HFF-Myc (cell line): Measurements from ENCODE around the gene MARK1.

Source experiments
- DNase-seq: peaks from one replicate; pipeline ENCODE4 v3.0.0-alpha.2; 2011; ENCODE audit warnings: low read depth; ENCODE audit errors: extremely low read depth
- H3K4me3 ChIP-seq: replicated peaks from 2 replicates; pipeline ENCODE4 v1.5.1; 2011; ENCODE audit warnings: low read depth, mild to moderate bottlenecking, control low read depth, low read length
- CTCF ChIP-seq: IDR thresholded peaks from 2 replicates; pipeline ENCODE4 v1.5.1; 2012; ENCODE audit warnings: mild to moderate bottlenecking, low read depth, low read length, control low read depth; ENCODE audit errors: missing control alignments

Gene MARK1

GRCh38 chr1:220694866-220695382 is 167.0 kb downstream of the MARK1 start:
- no peak for DNase-seq
- no peak overlapping the region for H3K4me3 ChIP-seq
- no peak for TF ChIP-seq CTCF

- TF ChIP-seq CTCF: no peak
- H3K4me3 ChIP-seq: no peak overlapping the region
- DNase-seq: no peak
These were observed 167.5 kb downstream of the MARK1 start for GRCh38 chr1:220695426-220695825.

GRCh38 chr1:220696226-220696862 is 168.4 kb downstream of the MARK1 start:
- H3K4me3 ChIP-seq: no peak overlapping the region
- DNase-seq: no peak
- TF ChIP-seq CTCF: no peak

DNA sequence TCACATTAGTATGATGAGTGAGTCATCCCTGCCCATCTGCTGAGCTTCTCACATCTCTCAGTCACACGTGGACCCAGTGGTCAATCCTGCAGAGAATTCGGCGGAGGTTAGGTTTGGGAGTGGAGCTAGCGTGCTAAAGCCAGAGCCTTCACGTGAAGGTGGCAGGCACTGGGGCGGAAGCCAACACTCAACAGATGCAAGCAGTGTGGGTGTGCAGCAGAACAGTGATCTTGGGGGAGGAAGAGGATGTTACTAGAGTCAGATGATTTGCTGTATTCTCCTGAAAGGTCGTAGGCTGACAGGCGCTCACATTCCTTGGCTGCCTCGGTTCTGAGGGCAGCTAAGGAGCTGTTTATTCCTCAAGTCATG is 168.9 kb downstream of the MARK1 start:
- TF ChIP-seq CTCF: no peak
- DNase-seq: peak; percentile 19
- no peak overlapping the region for H3K4me3 ChIP-seq

- H3K4me3 ChIP-seq: no peak overlapping the region
- DNase-seq: no peak
- TF ChIP-seq CTCF: no peak
These were observed 169.4 kb downstream of the MARK1 start for GRCh38 chr1:220697326-220697725.

GRCh38 chr1:220698607-220699016 is 170.7 kb downstream of the MARK1 start:
- no peak overlapping the region for H3K4me3 ChIP-seq
- no peak for TF ChIP-seq CTCF
- DNase-seq: no peak

GRCh38 chr1:220699044-220699443 is 171.1 kb downstream of the MARK1 start:
- no peak overlapping the region for H3K4me3 ChIP-seq
- TF ChIP-seq CTCF: no peak
- DNase-seq: no peak
